Brain pericyte (primary cell): ENCODE measurements around the gene CLEC18B.
"Not testable (repeated sequence)": the region's sequence is repeated elsewhere in the genome, so short reads cannot be mapped to it uniquely, and the experiment has no call there.

Source experiments
- DNase-seq: peaks from one replicate; pipeline ENCODE4 v3.0.0-alpha.2; 2012; ENCODE audit warnings: low read depth, low spot score

Gene CLEC18B

DNA sequence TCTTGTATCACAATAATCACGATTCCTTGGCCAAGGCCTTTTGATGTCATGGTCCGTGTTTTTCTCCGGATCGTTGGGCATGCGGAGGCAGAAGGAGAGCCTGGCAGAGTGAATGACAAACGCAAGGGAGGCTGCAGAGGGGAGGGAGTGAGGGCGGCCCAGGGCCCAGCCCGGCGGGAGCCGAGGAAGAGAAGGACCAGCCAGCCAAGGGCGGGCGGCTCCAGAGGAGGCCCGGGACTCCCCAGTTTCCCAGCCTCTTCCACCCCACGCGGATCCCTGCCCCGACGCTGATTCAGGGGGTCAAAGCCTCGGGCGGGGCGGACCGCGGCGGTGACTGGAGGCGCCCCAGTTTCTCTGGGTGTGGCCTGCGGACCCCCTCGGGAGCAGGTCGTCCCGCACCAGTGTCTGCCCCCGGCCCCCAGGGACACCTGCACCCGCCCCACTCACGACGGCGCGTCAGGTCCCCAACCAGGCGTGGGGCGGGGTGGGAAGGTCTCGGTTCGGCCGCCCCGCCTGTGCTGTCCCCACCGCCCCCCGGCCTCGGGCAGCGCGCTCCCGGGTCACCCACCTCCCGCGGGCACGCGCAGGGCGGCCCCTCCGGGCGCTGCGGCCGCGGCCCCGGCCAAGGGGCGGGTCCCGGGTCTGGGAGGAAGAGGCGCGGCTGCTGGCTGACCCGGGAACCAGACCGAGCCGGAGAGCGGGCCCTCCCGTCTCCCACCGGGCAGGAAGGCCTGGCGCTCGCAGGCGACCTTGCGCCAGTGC lies 14.5 kb downstream of the CLEC18B start:
- DNase-seq = not testable (repeated sequence)

DNA sequence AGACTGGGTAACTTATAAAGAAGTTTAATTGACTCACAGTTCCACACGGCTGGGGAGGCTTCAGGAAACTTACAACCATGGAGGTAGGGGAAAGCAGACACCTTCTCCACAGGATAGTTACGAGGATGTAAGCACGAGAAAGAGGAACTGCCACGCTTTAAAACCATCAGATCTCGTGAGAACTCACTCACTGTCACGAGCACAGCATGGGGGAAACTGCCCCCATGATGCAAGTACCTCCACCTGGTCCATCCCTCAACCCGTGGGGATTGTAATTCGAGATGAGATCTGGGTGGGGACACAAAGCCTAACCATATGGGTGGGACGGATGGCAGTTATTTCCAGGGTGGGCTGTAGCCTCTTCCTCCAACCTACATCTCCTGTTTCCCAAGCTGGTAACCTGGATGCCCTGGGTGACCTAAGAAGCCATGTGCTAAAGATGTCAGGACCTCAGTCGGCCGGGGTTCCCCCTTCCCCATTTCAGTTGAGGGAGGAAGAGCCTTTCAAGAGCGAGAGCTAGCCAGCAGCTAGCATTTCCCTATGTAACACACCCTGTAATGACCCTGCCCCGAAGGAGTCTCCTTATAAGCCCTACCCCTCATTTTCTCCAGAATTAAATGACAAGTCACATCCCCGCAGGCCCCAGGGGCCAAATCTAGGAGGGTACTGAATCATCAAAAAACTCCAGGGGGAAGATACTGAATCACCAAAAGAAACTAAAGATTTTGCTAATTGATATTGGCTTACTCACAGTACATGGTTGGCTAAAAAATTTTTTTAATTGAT lies 16.9 kb downstream of the CLEC18B start:
- DNase-seq = not testable (repeated sequence)

DNA sequence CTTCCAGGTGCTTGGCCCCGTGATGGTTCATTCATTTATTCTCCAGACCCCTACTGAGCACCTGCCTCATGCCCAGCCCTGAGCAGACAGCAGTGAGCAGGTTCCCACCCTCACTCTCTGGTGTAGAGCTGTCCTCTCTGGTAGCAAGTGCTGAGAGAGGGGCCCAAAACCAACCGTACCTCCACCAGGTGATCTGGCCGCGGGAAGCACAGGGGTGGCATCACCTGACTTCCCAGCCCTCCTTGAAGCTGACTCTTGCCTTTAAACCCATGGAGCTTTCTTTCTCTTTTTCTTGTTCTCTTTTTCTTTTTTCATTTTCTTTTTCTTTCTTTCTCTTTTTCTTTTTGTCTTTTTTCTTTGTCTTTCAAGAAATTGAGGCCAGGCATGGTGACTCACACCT lies 21.0 kb downstream of the CLEC18B start:
- DNase-seq = not testable (repeated sequence)

DNA sequence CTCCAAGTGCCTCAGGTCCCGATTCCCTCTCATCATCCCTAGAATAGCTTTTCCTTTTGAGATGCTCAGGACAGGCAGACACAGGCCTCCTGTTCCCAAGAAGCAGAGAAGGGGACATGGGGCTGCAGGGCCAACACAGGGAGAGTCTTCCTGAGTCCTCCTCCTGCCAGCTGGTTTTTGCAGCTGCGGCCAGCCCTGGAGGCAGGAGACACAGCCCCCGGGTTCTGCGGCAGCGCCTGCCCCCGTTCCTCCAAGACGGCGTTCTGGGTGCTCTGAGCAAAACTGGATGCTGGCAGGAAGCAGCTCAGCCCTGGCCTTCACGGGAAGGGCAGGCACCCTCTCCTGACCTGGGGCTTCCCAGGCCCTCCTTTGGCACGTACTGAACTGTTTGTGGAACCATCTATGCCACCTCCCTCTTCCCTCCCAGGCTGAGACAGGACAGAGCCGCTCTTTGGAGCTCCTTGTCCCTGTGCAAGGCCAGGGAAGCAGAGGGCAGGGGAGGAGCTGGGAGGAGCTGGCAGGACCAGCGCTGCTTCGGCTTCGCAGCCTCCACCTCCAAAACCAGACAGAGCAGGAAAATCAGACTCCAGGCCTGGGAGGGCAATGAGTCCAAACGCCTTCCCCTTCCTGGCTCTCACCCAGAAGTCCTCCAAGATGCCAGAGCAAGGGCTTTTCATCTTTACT lies 22.9 kb downstream of the CLEC18B start:
- DNase-seq = not testable (repeated sequence)

DNA sequence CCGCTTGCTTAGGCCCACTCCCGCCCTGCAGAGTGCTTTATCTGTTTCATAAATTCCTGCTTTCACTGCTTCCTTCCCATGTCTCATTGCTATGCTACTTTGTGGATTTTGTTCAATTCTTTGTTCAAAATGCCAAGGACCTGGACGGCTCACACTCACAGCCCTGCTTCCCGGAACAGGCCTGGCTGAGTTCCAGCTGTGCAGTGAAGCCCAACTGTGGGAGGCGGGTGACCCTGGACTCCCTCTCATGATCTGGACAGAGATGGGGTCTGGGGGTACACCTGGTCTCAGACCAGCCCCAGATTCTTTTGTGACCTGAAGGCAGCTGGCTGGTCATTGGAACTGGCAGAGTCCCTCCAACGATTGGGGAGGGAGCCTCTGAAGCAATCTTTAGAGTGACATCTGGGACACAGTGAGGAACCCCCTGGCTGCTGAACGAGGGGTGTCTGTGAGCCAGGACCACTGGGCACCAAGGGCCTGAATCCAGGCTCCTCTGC lies 24.7 kb downstream of the CLEC18B start:
- not testable (repeated sequence) for DNase-seq

DNA sequence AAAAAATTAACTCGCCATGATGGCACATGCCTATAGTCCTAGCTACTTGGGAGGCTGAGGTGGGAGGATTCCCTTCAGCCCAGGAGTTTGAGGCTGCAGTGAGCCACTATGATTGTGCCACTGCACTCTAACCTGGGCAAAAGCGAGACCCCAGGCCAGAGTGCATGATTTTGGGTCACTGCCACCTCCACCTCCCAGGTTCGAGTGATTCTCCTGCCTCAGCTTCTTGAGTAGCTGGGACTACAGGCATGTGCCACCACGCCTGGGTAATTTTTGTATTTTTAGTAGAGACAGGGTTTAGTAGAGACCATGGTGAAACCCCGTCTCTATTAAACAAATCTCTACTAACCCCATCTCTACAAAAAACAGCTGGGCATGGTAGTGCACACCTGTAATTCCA lies 26.7 kb downstream of the CLEC18B start:
- DNase-seq = not testable (repeated sequence)

DNA sequence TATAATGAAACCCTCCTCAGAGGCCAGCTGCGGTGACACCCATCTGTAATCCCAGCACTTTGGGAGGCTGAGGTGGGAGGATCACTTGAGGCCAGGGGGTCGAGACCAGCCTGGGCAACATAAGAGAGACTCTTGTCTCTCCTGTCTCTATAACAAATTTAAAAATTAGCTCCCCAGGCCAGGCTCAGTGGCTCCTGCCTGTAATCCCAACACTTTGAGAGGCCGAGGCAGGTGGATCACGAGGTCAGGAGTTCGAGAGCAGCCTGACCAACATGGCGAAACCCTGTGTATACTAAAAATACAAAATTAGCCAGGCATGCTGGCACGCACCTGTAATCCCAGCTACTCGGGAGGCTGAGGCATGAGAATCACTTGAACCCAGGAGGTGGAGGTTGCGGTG lies 27.1 kb downstream of the CLEC18B start:
- DNase-seq = not testable (repeated sequence)

DNA sequence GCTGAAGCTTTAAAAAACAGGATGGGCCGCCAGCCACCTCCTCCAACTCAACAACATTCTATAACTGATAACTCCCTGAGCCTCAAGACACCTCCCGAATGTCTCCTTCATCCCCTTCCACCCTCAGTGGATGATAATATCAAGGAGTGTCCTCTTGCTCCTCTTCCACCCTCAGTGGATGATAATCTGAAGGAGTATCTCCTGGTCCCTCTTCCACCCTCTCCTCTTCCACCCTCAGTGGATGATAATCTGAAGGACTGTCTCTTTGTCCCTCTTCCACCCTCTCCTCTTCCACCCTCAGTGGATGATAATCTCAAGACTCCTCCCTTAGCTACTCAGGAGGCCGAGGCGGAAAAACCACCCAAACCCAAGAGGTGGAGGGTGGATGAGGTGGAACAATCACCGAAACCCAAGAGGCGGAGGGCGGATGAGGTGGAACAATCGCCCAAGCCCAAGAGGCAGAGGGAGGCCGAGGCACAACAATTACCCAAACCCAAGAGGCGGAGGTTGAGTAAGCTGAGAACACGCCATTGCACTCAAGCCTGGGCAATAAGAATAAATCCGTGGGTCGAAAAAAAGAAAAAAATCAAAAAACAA lies 29.7 kb downstream of the CLEC18B start:
- not testable (repeated sequence) for DNase-seq

DNA sequence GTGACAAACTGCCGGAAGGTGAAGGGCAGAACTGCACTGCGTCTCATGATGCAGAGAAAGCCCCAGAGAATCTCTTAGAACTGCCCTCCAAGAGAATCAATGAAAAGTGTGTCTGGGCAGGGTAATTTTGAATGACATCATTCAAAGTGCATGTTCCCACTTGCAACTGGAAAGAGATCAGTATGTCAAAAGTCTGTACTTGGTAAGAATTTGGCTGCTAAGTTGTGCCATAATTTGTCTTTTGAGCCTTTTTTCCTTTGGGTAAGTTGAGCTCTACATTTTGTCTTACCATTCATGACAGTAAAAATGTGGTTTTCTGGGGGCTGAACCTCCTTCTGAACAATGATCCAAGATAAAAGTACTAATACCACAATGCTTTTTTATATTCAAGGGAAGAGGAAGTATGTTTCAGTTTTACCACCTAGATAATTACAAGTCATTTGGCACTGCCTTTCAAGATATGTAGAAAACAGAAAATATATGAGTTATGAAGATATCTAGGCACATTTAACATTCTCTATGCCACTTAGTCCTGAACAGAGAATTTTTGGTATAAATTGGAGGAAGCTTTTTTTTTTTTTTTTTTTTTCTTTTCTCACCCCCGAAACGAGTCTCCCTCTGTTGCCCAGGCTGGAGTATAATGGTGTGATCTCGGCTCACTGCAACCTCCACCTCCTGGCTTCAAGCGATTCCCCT lies 38.8 kb downstream of the CLEC18B start:
- not testable (repeated sequence) for DNase-seq

DNA sequence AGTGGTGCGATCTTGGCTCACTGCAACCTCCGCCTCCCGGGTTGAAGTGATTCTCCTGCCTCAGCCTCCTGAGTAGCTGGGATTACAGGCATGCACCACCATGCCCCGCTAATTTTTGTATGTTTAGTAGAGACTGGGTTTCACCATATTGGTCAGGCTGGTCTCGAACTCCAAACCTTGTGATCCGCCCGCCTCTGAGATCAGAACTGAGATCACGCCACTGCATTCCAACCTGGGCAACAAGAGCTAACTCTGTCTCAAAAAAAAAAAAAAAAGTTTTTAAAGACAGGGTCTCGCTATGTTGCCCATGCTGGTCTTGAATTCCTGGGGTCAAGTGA lies 47.5 kb downstream of the CLEC18B start:
- DNase-seq = not testable (repeated sequence)

DNA sequence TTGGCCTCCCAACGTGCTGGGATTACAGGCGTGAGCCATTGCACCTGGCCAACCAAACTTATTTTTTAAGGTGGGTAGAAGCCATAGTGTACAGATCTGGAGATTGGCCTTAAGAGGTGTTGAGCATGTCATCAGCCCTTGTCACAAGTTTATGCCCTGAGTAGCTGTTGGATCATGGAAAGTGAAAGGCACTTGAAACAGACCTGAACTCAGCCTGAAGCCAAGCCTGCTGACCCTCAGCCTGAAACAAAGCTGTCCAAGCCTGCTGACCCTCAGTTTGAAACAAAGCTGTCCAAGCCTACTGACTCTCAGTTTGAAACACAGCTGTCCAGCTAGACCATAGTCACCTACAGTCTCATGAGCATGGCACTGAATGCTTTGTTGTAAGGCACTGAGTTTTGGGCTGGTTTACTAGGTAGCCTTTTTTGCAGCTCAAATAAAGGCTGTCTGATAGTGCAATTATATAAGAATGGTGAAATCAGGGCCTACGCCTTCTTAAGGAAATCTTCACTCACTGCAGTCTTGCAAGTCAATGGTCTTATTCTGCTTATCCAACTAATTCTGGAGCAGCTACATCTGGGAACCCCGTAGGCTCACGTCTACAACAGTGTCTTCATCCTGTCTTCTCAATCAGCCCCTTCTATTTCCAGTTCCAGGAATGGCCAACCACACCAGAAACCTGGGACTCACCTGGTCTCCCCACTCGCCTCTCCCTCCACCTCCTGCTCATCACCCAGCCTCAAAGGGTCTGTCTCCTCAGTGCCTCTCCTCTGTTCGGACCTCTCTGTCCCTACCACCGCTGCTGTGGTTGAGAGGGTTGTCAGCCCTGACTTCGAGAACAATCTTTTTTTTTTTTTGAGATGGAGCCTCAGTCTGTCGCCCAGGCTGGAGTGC lies 48.1 kb downstream of the CLEC18B start:
- DNase-seq = no peak

DNA sequence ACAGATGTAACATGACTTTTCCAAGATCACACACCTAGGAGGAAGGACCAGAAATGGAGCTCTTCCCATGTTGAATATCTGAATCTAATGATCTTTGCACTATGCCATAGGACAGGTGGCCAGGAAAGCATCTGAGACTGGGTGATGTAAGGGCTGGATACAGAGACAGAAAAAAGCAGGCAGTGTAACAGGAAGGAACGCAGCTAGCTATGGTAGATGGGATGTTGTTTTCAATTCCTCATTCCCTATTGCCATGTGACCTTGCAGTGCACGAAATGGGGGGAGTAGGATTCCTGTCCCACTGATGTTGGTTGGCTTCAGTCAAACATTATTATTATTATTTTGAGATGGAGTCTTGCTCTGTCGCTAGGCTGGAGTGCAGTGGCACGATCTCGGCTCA lies 48.9 kb downstream of the CLEC18B start:
- no peak for DNase-seq

DNA sequence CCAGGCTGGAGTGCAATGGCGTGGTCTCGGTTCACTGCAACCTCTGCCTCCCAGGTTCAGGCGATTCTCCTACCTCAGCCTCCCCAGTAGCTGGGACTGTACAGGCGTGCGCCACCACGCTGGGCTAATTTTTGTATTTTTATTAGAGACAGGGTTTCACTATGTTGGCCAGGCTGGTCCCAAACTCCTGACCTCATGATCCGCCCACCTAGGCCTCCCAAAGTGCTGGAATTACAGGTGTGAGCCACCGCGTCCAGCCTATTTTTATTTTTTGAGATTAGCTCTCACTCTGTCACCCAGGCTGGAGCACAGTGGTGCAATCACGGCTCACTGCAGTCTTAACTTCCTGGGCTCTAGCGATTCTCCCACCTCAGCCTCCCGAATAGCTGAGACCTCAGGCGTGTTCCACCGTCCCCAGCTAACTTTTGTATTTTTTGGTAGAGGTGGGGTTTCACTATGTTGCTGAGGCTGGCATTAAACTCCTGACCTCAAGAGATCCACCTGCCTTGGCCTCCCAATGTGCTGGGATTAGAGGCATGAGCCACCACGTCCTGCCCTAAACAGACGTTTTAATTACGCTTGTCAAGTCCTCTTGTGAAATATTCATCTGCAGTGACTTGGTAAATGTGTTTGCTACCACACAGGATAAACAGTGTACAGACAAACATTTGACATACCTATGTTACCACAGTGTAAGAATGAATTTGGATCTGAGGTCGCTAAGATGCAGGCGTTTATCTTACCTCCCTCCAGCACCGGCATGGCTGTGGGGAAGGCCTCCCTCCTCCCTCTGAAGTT lies 50.7 kb downstream of the CLEC18B start:
- not testable (repeated sequence) for DNase-seq

DNA sequence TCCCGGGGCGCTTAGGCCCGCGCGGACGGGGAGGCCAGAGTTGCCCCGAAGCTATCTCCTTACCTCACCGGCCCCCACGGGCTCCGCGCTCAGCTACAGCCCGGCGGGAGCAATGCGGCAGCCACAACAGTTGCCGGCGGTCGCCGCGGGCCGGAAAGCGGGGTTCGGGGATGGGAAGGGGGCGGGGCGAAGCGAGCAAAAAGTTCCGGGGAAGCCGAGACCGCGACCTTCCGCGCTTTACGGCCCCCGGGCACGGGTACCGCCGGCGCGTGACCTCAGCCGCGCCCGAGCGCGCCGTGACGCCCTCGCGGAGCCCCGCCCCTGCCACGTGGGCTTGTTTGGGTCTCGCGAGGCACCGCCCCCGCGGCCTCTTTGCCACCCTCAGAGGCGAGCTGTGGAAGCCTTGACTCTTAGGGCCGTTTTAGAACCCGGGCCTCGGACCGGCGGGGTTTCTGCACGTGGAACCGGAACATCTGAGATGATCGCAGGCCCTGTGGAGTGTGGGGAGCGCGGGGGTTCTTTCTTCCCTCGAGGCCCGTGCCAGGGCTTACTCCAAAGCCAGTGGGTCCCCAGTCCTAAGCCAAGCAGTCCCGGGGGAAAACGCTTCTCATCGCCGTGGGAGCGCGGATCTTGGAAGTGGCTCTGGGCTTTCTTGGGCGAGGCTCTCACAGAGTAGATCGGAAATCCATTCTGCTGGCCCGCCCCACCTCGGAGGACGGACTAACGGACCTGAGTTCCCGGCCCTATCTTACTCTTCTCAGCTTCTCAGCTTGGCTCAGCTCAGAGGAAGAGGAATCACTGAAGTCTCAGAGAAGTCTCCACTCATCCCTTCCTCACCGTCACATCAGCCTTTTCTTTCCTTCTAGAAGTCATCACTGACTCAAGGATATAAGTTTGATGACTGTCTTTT lies 53.0 kb downstream of the CLEC18B start:
- peak; percentile 63 for DNase-seq

DNA sequence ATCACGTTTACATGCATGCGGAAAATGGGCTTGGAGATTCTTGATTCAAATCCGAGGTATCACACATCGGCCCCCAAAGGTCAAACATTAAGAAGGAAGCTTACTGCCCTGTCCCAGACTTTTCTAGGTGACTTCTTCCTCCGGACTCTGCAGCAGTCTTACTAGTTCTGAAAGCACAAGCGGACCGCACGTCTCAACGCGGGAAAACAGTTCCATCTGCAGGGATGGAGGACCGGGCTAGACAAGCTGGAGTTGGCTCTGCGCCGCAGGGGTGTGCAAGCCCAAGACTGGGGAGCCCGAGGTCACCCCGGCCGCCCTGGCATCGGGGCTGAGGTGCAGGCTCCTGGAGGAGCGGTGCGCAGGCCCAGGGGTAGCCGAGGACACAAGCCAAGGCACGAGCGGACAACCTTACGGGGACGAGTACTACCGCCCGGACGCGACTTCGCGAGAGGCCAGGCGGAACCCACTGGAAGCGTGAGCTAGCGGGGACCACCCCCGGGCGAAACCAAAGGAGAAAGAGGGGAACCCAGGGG lies 53.7 kb downstream of the CLEC18B start:
- not testable (repeated sequence) for DNase-seq

DNA sequence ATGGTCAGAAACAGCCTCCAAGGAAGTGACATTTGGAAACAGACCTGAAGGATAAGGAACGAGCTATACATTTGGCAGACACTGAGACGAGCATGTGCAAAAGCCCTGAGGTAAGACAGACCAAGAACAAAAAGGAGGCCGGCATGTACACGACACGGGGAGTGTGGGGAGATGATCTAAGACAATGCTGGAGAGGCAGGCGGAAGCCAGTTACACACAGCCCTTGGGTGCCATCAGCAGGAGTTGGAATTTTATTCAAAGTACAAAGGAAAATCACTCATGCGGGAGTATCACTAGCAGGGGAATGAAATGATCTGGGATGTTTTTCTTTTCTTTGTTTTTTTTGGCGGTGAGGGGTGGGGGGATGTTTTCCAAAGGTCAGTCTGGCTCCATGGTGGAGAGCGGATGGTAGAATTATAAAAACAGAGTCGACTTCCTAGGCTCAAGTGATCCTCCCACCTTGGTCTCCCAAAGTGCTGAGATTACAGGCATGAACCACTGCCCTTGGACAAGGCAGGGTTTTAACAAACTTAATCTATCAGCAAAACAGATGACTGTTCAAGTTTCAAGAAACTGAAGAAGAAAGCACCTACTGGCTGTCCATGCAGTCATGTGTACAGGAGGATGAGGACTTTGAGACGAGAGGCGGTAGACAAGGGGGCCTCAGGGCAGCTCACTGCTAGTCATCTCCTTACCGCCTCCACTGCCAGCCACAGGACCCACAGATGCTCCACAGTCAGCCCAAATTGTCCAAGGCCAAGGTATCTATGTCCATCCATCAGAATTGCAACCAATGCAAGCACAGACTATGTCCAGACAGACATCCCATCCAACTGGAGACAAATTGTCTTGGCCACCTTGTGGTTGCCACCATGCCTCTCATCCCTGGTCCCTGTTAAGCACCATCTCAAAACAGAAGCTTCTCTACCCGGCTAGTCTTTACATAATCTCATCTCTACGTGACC lies 59.4 kb downstream of the CLEC18B start:
- not testable (repeated sequence) for DNase-seq
